Measurements from ENCODE around the gene RORC.

Gene RORC

GRCh38 chr1:151841141-151841540, 9.5 kb upstream of the RORC start:
- no peaks in the 10 kb centered on the region for H3K36me3 ChIP-seq (ENCODE audit: insufficient read depth, low read length)
- no peak overlapping the region for H3K4me3 ChIP-seq (ENCODE audit: low read length)
- H3K27me3 ChIP-seq (ENCODE audit: insufficient read depth, low read length): peaks cover 66% of the 10 kb centered on the region
- H2AFZ ChIP-seq (ENCODE audit: low read depth, low read length): no peak overlapping the region
- H3K4me1 ChIP-seq (ENCODE audit: insufficient read depth, low read length): peaks cover 3% of the 10 kb centered on the region
- H3K9me3 ChIP-seq (ENCODE audit: low read length): no peaks in the 10 kb centered on the region

DNA sequence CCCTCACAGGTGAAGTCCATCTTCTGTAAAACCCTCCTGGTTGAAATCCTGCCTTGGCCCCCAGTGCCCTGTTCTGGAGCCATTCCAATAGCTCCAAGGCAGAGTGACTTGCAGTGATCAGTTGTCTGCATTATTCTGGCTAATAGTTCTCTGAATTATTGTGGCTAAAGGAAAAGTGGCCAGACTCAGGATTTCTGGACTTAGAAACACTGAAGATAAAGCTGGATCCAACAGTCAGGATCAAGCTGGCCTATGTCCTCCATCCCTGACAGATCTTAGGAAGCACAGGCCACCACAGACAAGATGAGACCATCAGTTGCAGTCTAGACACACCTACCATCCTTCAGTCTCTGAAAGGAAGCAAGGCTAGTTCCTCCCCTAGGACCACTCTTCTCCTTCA, 8.8 kb upstream of the RORC start:
- no peak overlapping the region for H3K4me3 ChIP-seq (ENCODE audit: low read length)
- peaks cover 3% of the 10 kb centered on the region for H3K4me1 ChIP-seq (ENCODE audit: insufficient read depth, low read length)
- peaks cover 66% of the 10 kb centered on the region for H3K27me3 ChIP-seq (ENCODE audit: insufficient read depth, low read length)
- no peaks in the 10 kb centered on the region for H3K9me3 ChIP-seq (ENCODE audit: low read length)
- no peak overlapping the region for H2AFZ ChIP-seq (ENCODE audit: low read depth, low read length)
- H3K36me3 ChIP-seq (ENCODE audit: insufficient read depth, low read length): no peaks in the 10 kb centered on the region

DNA sequence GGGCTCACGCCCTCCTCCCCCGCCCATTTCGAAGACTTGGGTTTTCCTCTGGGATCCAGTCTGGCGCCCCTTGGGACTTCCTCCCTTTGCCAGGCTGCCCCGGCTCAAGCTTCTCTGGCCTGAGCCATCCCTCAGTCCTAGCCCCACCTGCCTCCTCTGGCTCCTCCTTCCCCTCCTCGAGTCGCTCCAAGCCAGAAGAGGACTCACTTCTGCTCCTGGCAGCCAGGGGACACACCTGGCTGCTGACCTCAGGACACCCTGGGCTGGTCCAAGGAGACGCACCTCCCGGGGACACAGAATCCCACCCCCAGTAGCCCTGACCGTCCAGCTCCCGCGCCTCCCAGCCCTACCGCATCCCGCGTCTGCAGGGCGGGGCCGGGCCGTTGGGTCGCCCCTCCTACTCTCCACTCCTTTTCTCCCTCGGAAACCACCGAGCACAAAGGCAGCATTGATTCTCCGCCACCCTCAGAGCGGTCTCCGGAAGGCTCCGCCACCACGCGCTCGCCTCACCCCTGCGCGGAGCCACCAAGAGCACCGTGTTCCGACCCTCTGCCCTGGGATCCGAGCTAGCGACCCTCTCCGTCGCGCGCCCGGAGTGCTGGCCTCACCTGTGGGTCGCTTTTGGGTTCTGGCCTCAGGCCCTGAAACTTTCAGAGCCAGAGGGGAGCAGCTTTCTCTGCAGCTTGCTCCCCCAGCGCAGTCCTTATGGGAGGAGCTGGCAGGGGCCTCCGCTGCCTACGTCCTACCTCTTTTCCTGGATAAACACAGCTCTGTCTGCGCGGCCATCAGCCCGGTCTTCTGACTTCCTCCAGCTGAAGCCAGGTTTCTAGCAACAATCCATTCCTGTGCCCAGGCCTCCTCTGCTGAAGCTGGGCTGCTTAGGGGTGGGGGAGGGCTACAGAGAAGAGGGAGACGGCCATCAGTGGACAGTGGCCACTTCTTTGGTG, 8.1 kb upstream of the RORC start, which contains the start of gene C2CD4D:
Gene C2CD4D, minus strand, starts transcription at position 364 of the 947 bp plus-strand sequence. CDS start 831 bp downstream, outside the sequence.
- H2AFZ ChIP-seq (ENCODE audit: low read depth, low read length): peak within 1 kb of the TSS; percentile 8
- H3K4me1 ChIP-seq (ENCODE audit: insufficient read depth, low read length): peaks cover 3% of the 10 kb centered on the region
- H3K9me3 ChIP-seq (ENCODE audit: low read length): no peaks in the 10 kb centered on the region
- H3K4me3 ChIP-seq (ENCODE audit: low read length): peak within 1 kb of the TSS; percentile 10
- H3K36me3 ChIP-seq (ENCODE audit: insufficient read depth, low read length): no peaks in the 10 kb centered on the region
- H3K27me3 ChIP-seq (ENCODE audit: insufficient read depth, low read length): peaks cover 66% of the 10 kb centered on the region

DNA sequence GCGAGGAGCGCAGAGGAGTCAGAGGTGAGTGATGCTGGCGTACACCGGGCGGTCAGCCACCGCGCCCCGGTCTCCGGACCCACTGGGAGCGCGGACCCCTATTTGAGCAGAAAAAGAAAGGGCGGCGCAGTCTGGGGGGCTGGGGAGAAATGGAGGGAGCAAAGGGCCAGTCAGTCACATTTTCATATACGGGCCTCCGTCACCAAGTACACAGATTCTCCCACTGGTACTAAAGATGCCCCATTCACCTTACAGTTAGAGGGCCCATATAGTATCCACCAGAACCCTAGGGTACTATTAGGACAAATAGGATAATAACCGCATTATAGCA, 7.4 kb upstream of the RORC start:
- no peak overlapping the region for H3K4me3 ChIP-seq (ENCODE audit: low read length)

GRCh38 chr1:151838222-151839081, 6.8 kb upstream of the RORC start:
- Histone ChIP-seq H3K36me3 (ENCODE audit: insufficient read depth, low read length) (no peaks in the 10 kb centered on the region), H3K4me3 (ENCODE audit: low read length) (peak overlapping the region; percentile 10), H3K27me3 (ENCODE audit: insufficient read depth, low read length) (peaks cover 68% of the 10 kb centered on the region), H3K9me3 (ENCODE audit: low read length) (no peaks in the 10 kb centered on the region), H2AFZ (ENCODE audit: low read depth, low read length) (no peak overlapping the region), H3K4me1 (ENCODE audit: insufficient read depth, low read length) (peaks cover 3% of the 10 kb centered on the region)

More for the DNA sequence above, 7.4 kb upstream of the RORC start:
- H3K36me3 ChIP-seq (ENCODE audit: insufficient read depth, low read length): no peaks in the 10 kb centered on the region
- H3K27me3 ChIP-seq (ENCODE audit: insufficient read depth, low read length): peaks cover 64% of the 10 kb centered on the region
- no peak overlapping the region for H2AFZ ChIP-seq (ENCODE audit: low read depth, low read length)
- H3K4me1 ChIP-seq (ENCODE audit: insufficient read depth, low read length): peaks cover 3% of the 10 kb centered on the region
- no peaks in the 10 kb centered on the region for H3K9me3 ChIP-seq (ENCODE audit: low read length)

DNA sequence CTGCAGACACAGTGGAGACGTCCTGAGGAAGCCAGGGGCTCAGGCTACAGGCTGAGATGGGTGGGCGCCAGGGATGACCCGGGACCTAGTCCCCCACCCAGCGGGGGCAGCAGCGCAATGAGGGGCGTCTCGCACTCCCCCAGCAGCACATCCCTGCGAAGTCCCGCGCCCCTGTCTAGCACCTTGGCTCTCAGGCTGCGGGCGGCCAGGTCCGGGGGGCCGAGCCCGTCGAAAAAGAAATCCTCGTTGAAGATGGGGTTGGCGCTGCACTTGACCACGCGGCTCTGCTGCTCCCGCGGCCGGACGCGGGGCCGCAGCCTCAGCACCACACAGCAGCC, 6.3 kb upstream of the RORC start:
- peaks cover 71% of the 10 kb centered on the region for H3K27me3 ChIP-seq (ENCODE audit: insufficient read depth, low read length)
- peaks cover 3% of the 10 kb centered on the region for H3K4me1 ChIP-seq (ENCODE audit: insufficient read depth, low read length)
- H3K9me3 ChIP-seq (ENCODE audit: low read length): no peaks in the 10 kb centered on the region
- no peak overlapping the region for H2AFZ ChIP-seq (ENCODE audit: low read depth, low read length)
- peak overlapping the region; percentile 10 for H3K4me3 ChIP-seq (ENCODE audit: low read length)
- no peaks in the 10 kb centered on the region for H3K36me3 ChIP-seq (ENCODE audit: insufficient read depth, low read length)

- no peaks in the 10 kb centered on the region for H3K36me3 ChIP-seq (ENCODE audit: insufficient read depth, low read length)
- H3K9me3 ChIP-seq (ENCODE audit: low read length): no peaks in the 10 kb centered on the region
- H2AFZ ChIP-seq (ENCODE audit: low read depth, low read length): no peak overlapping the region
- H3K27me3 ChIP-seq (ENCODE audit: insufficient read depth, low read length): peaks cover 77% of the 10 kb centered on the region
- H3K4me1 ChIP-seq (ENCODE audit: insufficient read depth, low read length): peaks cover 3% of the 10 kb centered on the region
- no peak overlapping the region for H3K4me3 ChIP-seq (ENCODE audit: low read length)
Measured at GRCh38 chr1:151837197-151837596, 5.6 kb upstream of the RORC start.

DNA sequence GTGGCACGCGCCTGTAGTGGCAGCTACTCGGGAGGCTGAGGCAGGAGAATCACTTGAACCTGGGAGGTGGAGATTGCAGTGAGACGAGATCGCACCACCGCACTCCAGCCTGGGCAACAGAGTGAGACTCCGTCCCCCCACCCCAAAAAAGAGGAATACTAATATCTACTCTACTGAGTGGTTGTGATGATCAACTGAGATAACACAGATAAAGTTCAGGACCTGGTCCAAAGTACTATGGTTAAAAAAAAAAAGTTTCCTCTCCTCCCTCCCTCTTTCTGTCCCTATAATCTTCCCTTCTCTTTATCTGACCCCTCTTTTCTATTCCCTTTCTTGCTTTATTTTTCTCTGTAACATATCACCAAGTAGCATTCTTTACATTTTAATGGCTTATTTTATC, 4.0 kb upstream of the RORC start:
- no peaks in the 10 kb centered on the region for H3K36me3 ChIP-seq (ENCODE audit: insufficient read depth, low read length)
- H3K9me3 ChIP-seq (ENCODE audit: low read length): no peaks in the 10 kb centered on the region
- no peaks in the 10 kb centered on the region for H3K4me1 ChIP-seq (ENCODE audit: insufficient read depth, low read length)
- H3K27me3 ChIP-seq (ENCODE audit: insufficient read depth, low read length): peaks cover 72% of the 10 kb centered on the region
- H2AFZ ChIP-seq (ENCODE audit: low read depth, low read length): no peak overlapping the region
- no peak overlapping the region for H3K4me3 ChIP-seq (ENCODE audit: low read length)

- H3K4me1 ChIP-seq (ENCODE audit: insufficient read depth, low read length): peaks cover 5% of the 10 kb centered on the region
- no peaks in the 10 kb centered on the region for H3K36me3 ChIP-seq (ENCODE audit: insufficient read depth, low read length)
- no peak overlapping the region for H3K4me3 ChIP-seq (ENCODE audit: low read length)
- H2AFZ ChIP-seq (ENCODE audit: low read depth, low read length): no peak overlapping the region
- H3K27me3 ChIP-seq (ENCODE audit: insufficient read depth, low read length): peaks cover 58% of the 10 kb centered on the region
- no peaks in the 10 kb centered on the region for H3K9me3 ChIP-seq (ENCODE audit: low read length)
Measured at GRCh38 chr1:151834239-151834638, 2.6 kb upstream of the RORC start.

DNA sequence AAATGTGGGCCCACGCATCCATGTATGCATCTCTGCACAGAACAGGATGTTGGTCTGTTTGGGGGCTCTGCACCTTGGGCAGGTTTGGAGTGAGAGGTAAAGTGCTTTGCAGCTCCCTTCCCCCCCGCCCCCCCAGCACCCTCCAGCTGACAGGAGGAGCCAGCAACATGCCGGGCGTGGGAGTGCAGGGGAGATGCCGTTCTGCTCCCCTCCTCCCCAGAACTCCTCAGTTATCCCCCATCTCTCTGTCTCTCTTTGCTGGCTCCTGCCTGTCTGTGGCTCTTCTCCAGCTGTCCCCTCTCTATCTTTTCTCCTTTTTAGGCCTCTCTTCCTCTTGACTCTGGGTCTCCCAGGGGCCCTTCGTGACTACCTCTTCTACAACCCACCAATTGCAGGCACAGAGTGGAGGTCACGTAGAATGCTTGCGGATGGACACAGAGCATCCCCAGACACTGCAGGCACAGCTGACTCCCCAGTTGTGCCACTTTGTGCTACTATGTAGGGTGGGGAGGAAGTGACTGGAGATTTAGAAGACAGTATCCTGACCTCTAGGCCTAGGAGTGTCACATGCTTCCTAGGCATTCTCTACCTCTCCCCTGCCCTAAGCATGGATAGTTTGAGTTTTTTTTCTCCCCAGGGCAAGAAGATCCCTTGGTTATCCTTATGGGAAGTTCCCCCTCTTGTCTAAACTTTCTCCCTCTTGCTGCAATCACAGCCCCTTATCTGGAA, 1.7 kb upstream of the RORC start:
- H3K36me3 ChIP-seq (ENCODE audit: insufficient read depth, low read length): no peaks in the 10 kb centered on the region
- H2AFZ ChIP-seq (ENCODE audit: low read depth, low read length): no peak overlapping the region
- H3K9me3 ChIP-seq (ENCODE audit: low read length): no peaks in the 10 kb centered on the region
- peaks cover 13% of the 10 kb centered on the region for H3K4me1 ChIP-seq (ENCODE audit: insufficient read depth, low read length)
- H3K27me3 ChIP-seq (ENCODE audit: insufficient read depth, low read length): peaks cover 49% of the 10 kb centered on the region
- no peak overlapping the region for H3K4me3 ChIP-seq (ENCODE audit: low read length)

DNA sequence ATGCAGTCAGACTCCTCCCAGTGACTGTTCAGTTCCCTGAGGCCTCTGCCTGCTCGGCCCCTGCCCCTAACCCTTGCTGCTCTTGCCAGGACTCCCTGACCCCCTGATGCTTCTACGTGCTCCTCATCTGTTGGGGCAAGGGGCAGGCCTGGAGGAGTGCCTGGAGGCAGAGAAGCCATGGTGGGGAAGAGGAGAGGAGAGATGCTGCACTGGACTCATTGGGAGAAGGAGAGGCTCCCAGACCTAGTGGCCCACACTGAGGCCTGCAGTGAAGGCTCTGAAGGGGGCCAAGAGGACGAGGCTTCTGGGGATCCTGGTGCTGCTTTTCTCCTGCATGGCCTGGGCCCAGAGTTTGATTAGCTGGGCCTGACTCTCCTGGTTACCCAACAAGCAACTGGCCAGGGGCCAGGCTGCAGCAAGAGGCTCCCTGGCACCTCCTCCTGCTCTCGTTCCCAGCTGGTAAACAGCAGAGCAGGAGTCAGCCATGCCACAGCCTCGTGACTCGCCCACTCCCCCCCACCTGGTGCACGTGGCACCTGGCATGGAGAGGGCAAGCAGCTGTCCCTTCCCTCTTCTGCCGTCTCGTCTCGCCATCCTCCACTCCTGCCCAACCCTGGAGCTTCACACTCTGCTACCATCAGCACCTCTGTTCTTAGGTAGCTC, 847 bp upstream of the RORC start:
- no peaks in the 10 kb centered on the region for H3K9me3 ChIP-seq (ENCODE audit: low read length)
- no peak overlapping the region for H3K4me3 ChIP-seq (ENCODE audit: low read length)
- H2AFZ ChIP-seq (ENCODE audit: low read depth, low read length): no peak overlapping the region
- peaks cover 15% of the 10 kb centered on the region for H3K4me1 ChIP-seq (ENCODE audit: insufficient read depth, low read length)
- H3K27me3 ChIP-seq (ENCODE audit: insufficient read depth, low read length): peaks cover 40% of the 10 kb centered on the region
- no peaks in the 10 kb centered on the region for H3K36me3 ChIP-seq (ENCODE audit: insufficient read depth, low read length)

GRCh38 chr1:151831256-151831591, 378 bp downstream of the RORC start:
- no peak overlapping the region for H3K4me3 ChIP-seq (ENCODE audit: low read length)
- peaks cover 15% of the 10 kb centered on the region for H3K4me1 ChIP-seq (ENCODE audit: insufficient read depth, low read length)
- no peaks in the 10 kb centered on the region for H3K9me3 ChIP-seq (ENCODE audit: low read length)
- H3K36me3 ChIP-seq (ENCODE audit: insufficient read depth, low read length): no peaks in the 10 kb centered on the region
- H3K27me3 ChIP-seq (ENCODE audit: insufficient read depth, low read length): peaks cover 28% of the 10 kb centered on the region
- H2AFZ ChIP-seq (ENCODE audit: low read depth, low read length): no peak overlapping the region

All from neuron (in vitro differentiated cells).